ENCODE data around the gene TXNDC5. TPM values are rescaled to one million over a fixed set of nuclear protein-coding genes. Genes with fewer than 3 reads are reported as not detected.
"Not testable (repeated sequence)": the region's sequence is repeated elsewhere in the genome, so short reads cannot be mapped to it uniquely, and the experiment has no call there.

Gene TXNDC5
- total RNA-seq, 6 donors from 2014 or later = 52.4 to 177 (median 132) TPM

GRCh38 chr6:7901056-7901455, 9.5 kb downstream of the TXNDC5 start:
- ATAC-seq (ENCODE audit: low FRiP score in 2 of 2) (no peak), DNase-seq (no peak)
- no peak overlapping the region for H3K27ac ChIP-seq
- TF ChIP-seq CTCF (IDR thresholded peaks at IDR 0.05) (no peak), POLR2AphosphoS5 (IDR thresholded peaks at IDR 0.05) (no peak), POLR2A (IDR thresholded peaks at IDR 0.05) (no peak), EP300 (IDR thresholded peaks at IDR 0.05) (no peak)
- peaks cover 14 to 88% (median 63%) of the 10 kb centered on the region in 4 donors for H3K36me3 ChIP-seq
- H3K4me3 ChIP-seq = no peak overlapping the region
- 77 to 84% methylated on average over 9 of the region's 9 CpGs for WGBS, 2 donors
- no peaks in the 10 kb centered on the region for H3K9me3 ChIP-seq
- peaks cover 0 to 9% (median 0%) of the 10 kb centered on the region in 4 donors for H3K4me1 ChIP-seq
- H3K27me3 ChIP-seq = no peaks in the 10 kb centered on the region

- no peaks in the 10 kb centered on the region for H3K9me3 ChIP-seq
- no peaks in the 10 kb centered on the region for H3K27me3 ChIP-seq
- no peak overlapping the region for H3K27ac ChIP-seq
- ATAC-seq (ENCODE audit: low FRiP score in 2 of 2) (no peak), DNase-seq (no peak)
- H3K4me3 ChIP-seq = no peak overlapping the region
- H3K4me1 ChIP-seq = peaks cover 0 to 9% (median 0%) of the 10 kb centered on the region in 4 donors
- peaks cover 14 to 92% (median 68%) of the 10 kb centered on the region in 4 donors for H3K36me3 ChIP-seq
- no peak for TF ChIP-seq POLR2AphosphoS5 (IDR thresholded peaks at IDR 0.05)
- no peak for TF ChIP-seq CTCF (IDR thresholded peaks at IDR 0.05)
- no peak for TF ChIP-seq EP300 (IDR thresholded peaks at IDR 0.05)
- no peak for TF ChIP-seq POLR2A (IDR thresholded peaks at IDR 0.05)
- 73 to 82% methylated on average over 2 of the region's 2 CpGs for WGBS, 2 donors
Observed at GRCh38 chr6:7900621-7901020, 10.0 kb downstream of the TXNDC5 start.

GRCh38 chr6:7899889-7900213, 10.7 kb downstream of the TXNDC5 start:
- Histone ChIP-seq H3K4me3 (no peak overlapping the region), H3K27ac (no peak overlapping the region), H3K36me3 (peaks cover 19 to 99% (median 75%) of the 10 kb centered on the region in 4 donors), H3K9me3 (no peaks in the 10 kb centered on the region), H3K4me1 (peaks cover 0 to 3% (median 0%) of the 10 kb centered on the region in 4 donors), H3K27me3 (no peaks in the 10 kb centered on the region)
- DNase-seq (no peak), ATAC-seq (ENCODE audit: low FRiP score in 2 of 2) (no peak)
- TF ChIP-seq CTCF (IDR thresholded peaks at IDR 0.05) (no peak), EP300 (IDR thresholded peaks at IDR 0.05) (no peak), POLR2AphosphoS5 (IDR thresholded peaks at IDR 0.05) (no peak), POLR2A (IDR thresholded peaks at IDR 0.05) (no peak)
- 72 to 82% methylated on average over 4 of the region's 4 CpGs for WGBS, 2 donors

GRCh38 chr6:7899101-7899888, 11.3 kb downstream of the TXNDC5 start:
- Histone ChIP-seq H3K4me3 (no peak overlapping the region), H3K4me1 (no peaks in the 10 kb centered on the region), H3K27me3 (no peaks in the 10 kb centered on the region), H3K27ac (no peak overlapping the region), H3K36me3 (peaks cover 15 to 99% (median 80%) of the 10 kb centered on the region in 4 donors), H3K9me3 (no peaks in the 10 kb centered on the region)
- whole genome bisulfite sequencing, 2 donors = 70 to 72% methylated on average over 5 of the region's 5 CpGs
- TF ChIP-seq POLR2AphosphoS5 (IDR thresholded peaks at IDR 0.05) = no peak
- no peak for TF ChIP-seq POLR2A (IDR thresholded peaks at IDR 0.05)
- no peak for TF ChIP-seq CTCF (IDR thresholded peaks at IDR 0.05)
- TF ChIP-seq EP300 (IDR thresholded peaks at IDR 0.05) = no peak
- no peak for DNase-seq
- ATAC-seq (ENCODE audit: low FRiP score in 2 of 2) = no peak

GRCh38 chr6:7898193-7898586, 12.4 kb downstream of the TXNDC5 start:
- 94 to 95% methylated on average over 8 of the region's 8 CpGs for WGBS, 2 donors
- ATAC-seq (ENCODE audit: low FRiP score in 2 of 2) = not testable (repeated sequence)

More at GRCh38 chr6:7898193-7898586, 12.4 kb downstream of the TXNDC5 start:
- peaks cover 15 to 99% (median 80%) of the 10 kb centered on the region in 4 donors for H3K36me3 ChIP-seq
- not testable (repeated sequence) for H3K9me3 ChIP-seq, H3K4me1 ChIP-seq, H3K27ac ChIP-seq, H3K27me3 ChIP-seq, DNase-seq, H3K4me3 ChIP-seq

Measured in upper lobe of left lung (tissue), 6 donors.